ENCODE data around the gene FSD2.
"Not testable (repeated sequence)": the region's sequence is repeated elsewhere in the genome, so short reads cannot be mapped to it uniquely, and the experiment has no call there.

FSD2 gene

DNA sequence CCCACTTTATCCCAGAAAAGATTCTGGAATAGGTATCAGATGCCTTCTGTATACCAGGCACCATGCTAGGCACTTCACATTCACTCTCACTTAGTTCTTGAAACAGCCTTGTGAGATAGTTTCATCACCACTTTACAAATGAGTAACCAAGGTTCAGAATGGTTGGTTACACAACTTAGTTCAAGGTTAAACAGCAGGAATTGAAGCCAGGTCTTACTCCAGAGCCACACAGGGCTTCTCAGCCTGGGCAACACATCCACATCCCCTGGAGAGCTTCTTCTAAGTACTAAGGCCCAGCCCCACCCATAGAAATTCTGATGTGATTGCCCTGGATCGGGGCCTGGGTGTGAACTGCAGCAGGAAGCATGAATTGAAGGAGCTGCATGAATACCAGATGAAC, 22.2 kb upstream of the FSD2 start:
- H3K4me3 ChIP-seq (ENCODE audit: low read length) = no peak overlapping the region
- H3K27me3 ChIP-seq (replicated peaks; ENCODE audit: control insufficient read depth, insufficient read depth, low read length) = no peaks in the 10 kb centered on the region
- no peak overlapping the region for H3K9ac ChIP-seq (ENCODE audit: low read length)
- H3K4me1 ChIP-seq (ENCODE audit: control insufficient read depth, insufficient read depth, low read length) = peaks cover 27% of the 10 kb centered on the region
- H3K9me3 ChIP-seq (ENCODE audit: control insufficient read depth, low read length) = no peaks in the 10 kb centered on the region
- peaks cover 96% of the 10 kb centered on the region for H3K36me3 ChIP-seq (ENCODE audit: control insufficient read depth, insufficient read depth, low read length, severe bottlenecking)
- DNase-seq (ENCODE audit: low read depth) = peak; percentile 16

GRCh38 chr15:82823049-82823448, 17.2 kb upstream of the FSD2 start:
- peaks cover 77% of the 10 kb centered on the region for H3K36me3 ChIP-seq (ENCODE audit: control insufficient read depth, insufficient read depth, low read length, severe bottlenecking)
- DNase-seq (ENCODE audit: low read depth) = no peak
- no peaks in the 10 kb centered on the region for H3K27me3 ChIP-seq (replicated peaks; ENCODE audit: control insufficient read depth, insufficient read depth, low read length)
- H3K4me1 ChIP-seq (ENCODE audit: control insufficient read depth, insufficient read depth, low read length) = peaks cover 9% of the 10 kb centered on the region
- no peaks in the 10 kb centered on the region for H3K9me3 ChIP-seq (ENCODE audit: control insufficient read depth, low read length)
- H3K9ac ChIP-seq (ENCODE audit: low read length) = no peak overlapping the region
- no peak overlapping the region for H3K4me3 ChIP-seq (ENCODE audit: low read length)

GRCh38 chr15:82821851-82822250, 16.0 kb upstream of the FSD2 start:
- not testable (repeated sequence) for H3K27me3 ChIP-seq (replicated peaks; ENCODE audit: control insufficient read depth, insufficient read depth, low read length); H3K4me3 ChIP-seq (ENCODE audit: low read length); H3K9me3 ChIP-seq (ENCODE audit: control insufficient read depth, low read length); H3K9ac ChIP-seq (ENCODE audit: low read length); H3K4me1 ChIP-seq (ENCODE audit: control insufficient read depth, insufficient read depth, low read length)
- H3K36me3 ChIP-seq (ENCODE audit: control insufficient read depth, insufficient read depth, low read length, severe bottlenecking) = peaks cover 77% of the 10 kb centered on the region
- DNase-seq (ENCODE audit: low read depth) = peak; percentile 32

DNA sequence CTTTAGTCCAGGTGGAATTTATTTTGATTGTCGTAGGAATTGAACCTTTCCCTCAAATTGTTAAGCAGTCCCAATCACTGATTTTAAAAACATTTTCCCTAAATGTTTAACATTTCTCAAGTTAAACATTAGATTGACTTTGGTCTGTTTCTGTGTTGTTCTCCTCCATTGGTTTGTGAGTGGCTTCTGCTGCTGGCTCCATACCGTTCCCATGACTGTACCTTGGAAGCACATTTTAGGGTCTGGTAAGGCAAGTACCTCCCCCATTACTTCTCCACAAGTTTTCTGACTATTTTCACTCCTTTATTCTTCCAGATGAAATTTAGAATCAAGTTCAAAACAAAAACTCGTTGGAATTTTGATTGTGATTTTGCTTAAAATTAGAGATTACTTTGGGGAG, 15.5 kb upstream of the FSD2 start:
- H3K9ac ChIP-seq (ENCODE audit: low read length); DNase-seq (ENCODE audit: low read depth); H3K9me3 ChIP-seq (ENCODE audit: control insufficient read depth, low read length); H3K4me1 ChIP-seq (ENCODE audit: control insufficient read depth, insufficient read depth, low read length); H3K27me3 ChIP-seq (replicated peaks; ENCODE audit: control insufficient read depth, insufficient read depth, low read length); H3K4me3 ChIP-seq (ENCODE audit: low read length): not testable (repeated sequence)
- H3K36me3 ChIP-seq (ENCODE audit: control insufficient read depth, insufficient read depth, low read length, severe bottlenecking) = peaks cover 77% of the 10 kb centered on the region

DNA sequence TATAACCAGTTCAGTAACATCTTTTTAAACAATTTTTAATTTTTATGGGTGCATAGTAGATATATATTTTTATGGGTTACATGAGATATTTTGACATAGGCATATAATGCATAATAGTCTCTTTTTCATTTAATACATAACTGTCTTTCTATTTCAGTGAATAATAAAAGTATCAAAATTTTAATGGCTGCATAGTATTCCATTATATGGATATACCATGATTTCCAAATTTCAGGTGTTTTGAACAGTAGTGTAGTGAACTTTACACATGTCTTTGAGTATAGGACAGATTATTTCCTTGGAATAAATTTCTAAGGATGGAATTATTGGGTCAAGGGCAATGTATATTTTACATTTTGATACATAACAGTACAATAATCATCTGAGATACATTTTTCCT, 14.3 kb upstream of the FSD2 start:
- no peaks in the 10 kb centered on the region for H3K9me3 ChIP-seq (ENCODE audit: control insufficient read depth, low read length)
- no peak for DNase-seq (ENCODE audit: low read depth)
- peaks cover 10% of the 10 kb centered on the region for H3K4me1 ChIP-seq (ENCODE audit: control insufficient read depth, insufficient read depth, low read length)
- no peaks in the 10 kb centered on the region for H3K27me3 ChIP-seq (replicated peaks; ENCODE audit: control insufficient read depth, insufficient read depth, low read length)
- no peak overlapping the region for H3K9ac ChIP-seq (ENCODE audit: low read length)
- H3K36me3 ChIP-seq (ENCODE audit: control insufficient read depth, insufficient read depth, low read length, severe bottlenecking) = peaks cover 77% of the 10 kb centered on the region
- H3K4me3 ChIP-seq (ENCODE audit: low read length) = no peak overlapping the region

- Histone ChIP-seq H3K4me1 (ENCODE audit: control insufficient read depth, insufficient read depth, low read length) (peaks cover 25% of the 10 kb centered on the region), H3K9me3 (ENCODE audit: control insufficient read depth, low read length) (no peaks in the 10 kb centered on the region), H3K4me3 (ENCODE audit: low read length) (no peak overlapping the region), H3K9ac (ENCODE audit: low read length) (no peak overlapping the region), H3K27me3 (replicated peaks; ENCODE audit: control insufficient read depth, insufficient read depth, low read length) (no peaks in the 10 kb centered on the region), H3K36me3 (ENCODE audit: control insufficient read depth, insufficient read depth, low read length, severe bottlenecking) (peaks cover 46% of the 10 kb centered on the region)
- DNase-seq (ENCODE audit: low read depth) = peak; percentile 24
Observed at GRCh38 chr15:82812994-82813393, 7.1 kb upstream of the FSD2 start.

- peak; percentile 54 for DNase-seq (ENCODE audit: low read depth)
- Histone ChIP-seq H3K36me3 (ENCODE audit: control insufficient read depth, insufficient read depth, low read length, severe bottlenecking) (peaks cover 25% of the 10 kb centered on the region), H3K9ac (ENCODE audit: low read length) (peak overlapping the region; percentile 94), H3K4me3 (ENCODE audit: low read length) (peak overlapping the region; percentile 90), H3K27me3 (replicated peaks; ENCODE audit: control insufficient read depth, insufficient read depth, low read length) (no peaks in the 10 kb centered on the region), H3K9me3 (ENCODE audit: control insufficient read depth, low read length) (no peaks in the 10 kb centered on the region), H3K4me1 (ENCODE audit: control insufficient read depth, insufficient read depth, low read length) (peaks cover 25% of the 10 kb centered on the region)
Observed at GRCh38 chr15:82810890-82811426, 5.1 kb upstream of the FSD2 start.

DNA sequence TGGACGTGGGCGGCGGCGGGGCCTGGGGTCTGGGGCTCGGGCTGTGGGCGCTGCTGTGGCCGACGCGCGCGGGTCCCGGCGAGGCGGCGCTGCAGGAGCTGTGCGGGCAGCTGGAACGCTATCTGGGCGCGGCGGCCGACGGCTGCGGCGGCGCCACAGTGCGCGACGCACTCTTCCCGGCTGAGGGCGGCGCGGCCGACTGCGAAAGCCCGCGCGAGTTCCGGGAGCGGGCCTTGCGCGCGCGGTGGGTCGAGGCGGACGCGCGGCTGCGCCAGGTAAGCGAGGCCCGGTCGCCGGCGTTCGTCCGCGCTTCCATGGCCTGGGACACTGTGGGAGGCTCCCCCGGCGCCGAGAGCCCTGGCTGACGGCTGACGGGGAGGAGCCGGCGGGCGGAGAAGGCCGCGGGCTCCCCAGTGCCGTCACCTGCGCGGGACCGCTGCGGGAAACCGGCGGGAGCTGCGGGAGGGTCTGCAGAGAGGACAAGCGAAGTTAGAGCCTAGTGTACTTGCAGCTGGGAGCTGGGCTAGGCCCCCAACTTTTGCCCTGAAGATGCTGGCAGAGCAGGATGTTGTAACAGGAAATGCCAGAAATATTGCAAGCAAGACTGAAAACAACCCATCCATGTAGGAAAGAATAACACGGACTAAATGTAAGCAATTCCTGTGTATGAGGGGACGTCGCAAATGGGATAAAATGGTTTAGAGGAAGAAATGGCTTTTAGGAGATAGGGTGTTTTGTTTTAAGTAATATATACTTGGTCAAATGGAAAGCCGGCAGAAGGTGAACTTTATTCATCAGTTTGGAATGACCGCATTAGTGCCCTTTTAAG, 4.4 kb upstream of the FSD2 start:
- peak overlapping the region; percentile 94 for H3K9ac ChIP-seq (ENCODE audit: low read length)
- H3K36me3 ChIP-seq (ENCODE audit: control insufficient read depth, insufficient read depth, low read length, severe bottlenecking) = peaks cover 19% of the 10 kb centered on the region
- DNase-seq (ENCODE audit: low read depth) = peak; percentile 82
- no peaks in the 10 kb centered on the region for H3K9me3 ChIP-seq (ENCODE audit: control insufficient read depth, low read length)
- H3K27me3 ChIP-seq (replicated peaks; ENCODE audit: control insufficient read depth, insufficient read depth, low read length) = no peaks in the 10 kb centered on the region
- H3K4me3 ChIP-seq (ENCODE audit: low read length) = peak overlapping the region; percentile 90
- peaks cover 21% of the 10 kb centered on the region for H3K4me1 ChIP-seq (ENCODE audit: control insufficient read depth, insufficient read depth, low read length)

- Histone ChIP-seq H3K9me3 (ENCODE audit: control insufficient read depth, low read length) (no peaks in the 10 kb centered on the region), H3K4me3 (ENCODE audit: low read length) (peak within 1 kb of the TSS; percentile 90), H3K36me3 (ENCODE audit: control insufficient read depth, insufficient read depth, low read length, severe bottlenecking) (peaks cover 16% of the 10 kb centered on the region)
Observed at GRCh38 chr15:82809308-82810060, 3.6 kb upstream of the FSD2 start, which contains the start of gene WHAMM. Gene WHAMM (plus strand): TSS chr15:82809628. CDS start chr15:82809727, 99 bp downstream.

DNA sequence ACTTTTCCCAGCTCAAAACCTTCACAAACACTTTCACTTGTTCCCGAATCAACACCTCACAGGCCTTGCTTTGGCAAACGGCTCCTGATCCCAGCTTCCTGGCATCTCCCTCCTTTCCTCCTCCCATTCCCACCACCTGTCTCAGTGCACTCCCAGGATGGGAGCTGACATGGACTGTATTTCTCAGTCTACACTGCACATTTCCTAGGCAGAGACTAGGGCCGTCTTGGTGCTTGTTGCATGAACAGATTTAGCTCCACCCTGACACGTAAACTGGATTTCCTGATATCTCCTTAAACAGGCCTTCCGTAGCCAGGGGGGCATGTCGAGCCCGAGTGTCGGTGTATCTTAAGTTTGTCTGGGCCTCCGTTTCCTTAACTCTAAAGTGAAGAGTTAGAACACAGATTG, 2.8 kb upstream of the FSD2 start:
- Histone ChIP-seq H3K4me1 (ENCODE audit: control insufficient read depth, insufficient read depth, low read length) (peaks cover 21% of the 10 kb centered on the region), H3K4me3 (ENCODE audit: low read length) (peak overlapping the region; percentile 90), H3K9ac (ENCODE audit: low read length) (no peak overlapping the region), H3K9me3 (ENCODE audit: control insufficient read depth, low read length) (no peaks in the 10 kb centered on the region), H3K36me3 (ENCODE audit: control insufficient read depth, insufficient read depth, low read length, severe bottlenecking) (peaks cover 8% of the 10 kb centered on the region), H3K27me3 (replicated peaks; ENCODE audit: control insufficient read depth, insufficient read depth, low read length) (no peaks in the 10 kb centered on the region)
- no peak for DNase-seq (ENCODE audit: low read depth)

More at GRCh38 chr15:82809308-82810060, 3.6 kb upstream of the FSD2 start, which contains the start of gene WHAMM:
- peak; percentile 100 for DNase-seq (ENCODE audit: low read depth)
- peak within 1 kb of the TSS; percentile 94 for H3K9ac ChIP-seq (ENCODE audit: low read length)
- H3K27me3 ChIP-seq (replicated peaks; ENCODE audit: control insufficient read depth, insufficient read depth, low read length) = no peaks in the 10 kb centered on the region
- peaks cover 21% of the 10 kb centered on the region for H3K4me1 ChIP-seq (ENCODE audit: control insufficient read depth, insufficient read depth, low read length)

- Histone ChIP-seq H3K4me3 (ENCODE audit: low read length) (no peak overlapping the region), H3K9ac (ENCODE audit: low read length) (no peak overlapping the region), H3K27me3 (replicated peaks; ENCODE audit: control insufficient read depth, insufficient read depth, low read length) (no peaks in the 10 kb centered on the region), H3K9me3 (ENCODE audit: control insufficient read depth, low read length) (no peaks in the 10 kb centered on the region), H3K36me3 (ENCODE audit: control insufficient read depth, insufficient read depth, low read length, severe bottlenecking) (peaks cover 2% of the 10 kb centered on the region), H3K4me1 (ENCODE audit: control insufficient read depth, insufficient read depth, low read length) (peaks cover 20% of the 10 kb centered on the region)
- no peak for DNase-seq (ENCODE audit: low read depth)
Observed at GRCh38 chr15:82807920-82808633, 2.2 kb upstream of the FSD2 start.

Data from adipocyte (in vitro differentiated cells).